Caco-2 (cell line): ENCODE measurements around the gene MICAL3. TPM values are rescaled to one million over a fixed set of nuclear protein-coding genes. Genes with fewer than 3 reads are reported as not detected.
A peak's percentile ranks its signal among the peaks of the same experiment; 100 is the strongest.

Experiments used
- BruUV-seq: library from RNA; stranded (reverse); fragments of 400-500 nt; replicated peaks from 2 replicates; lab custom pipeline; 2021; lab: Mats Ljungman, UMichigan
- CTCF ChIA-PET: fragments of 300-600 bp; sonication (Branson Sonifier 250); formaldehyde crosslinking; loops from one replicate; lab custom pipeline; 2022; ENCODE audit warnings: antibody characterized with exemption; lab: Charles Lee
- POLR2A ChIA-PET: fragments of 300-600 bp; sonication (Branson Sonifier 250); formaldehyde crosslinking; loops from one replicate; lab custom pipeline; 2022; ENCODE audit warnings: antibody characterized with exemption; lab: Charles Lee
- DNase-seq, 2 experiments: peaks; one replicate each; pipeline versions ENCODE4 v3.0.0 to v3.0.0-alpha.2; 2020 to 2022
- H3K27me3 ChIP-seq: replicated peaks from 2 replicates; pipeline ENCODE4 v1.6.0; 2011; ENCODE audit warnings: low read length; ENCODE audit not compliant: control insufficient read depth, insufficient read depth
- H3K36me3 ChIP-seq: 2 replicates; pipeline ENCODE4 v1.5.1; 2011; ENCODE audit warnings: low read length; ENCODE audit not compliant: control insufficient read depth, insufficient read depth
- H3K4me1 ChIP-seq: fragments of 250-450 bp; sonication (Bioruptor Pico); 2 replicates; pipeline ENCODE4 v1.5.1; 2020; ENCODE audit warnings: mild to moderate bottlenecking
- H3K4me3 ChIP-seq: 2 replicates; pipeline ENCODE4 v1.5.1; 2011; ENCODE audit warnings: low read depth, mild to moderate bottlenecking, control low read depth, low read length
- H3K9me3 ChIP-seq: fragments of 250-450 bp; sonication (Bioruptor Pico); 2 replicates; pipeline ENCODE4 v1.5.1; 2020; ENCODE audit warnings: mild to moderate bottlenecking, moderate library complexity
- H3K27ac Mint-ChIP-seq: one replicate; pipeline ENCODE4 v1.8.0; 2022; ENCODE audit warnings: mixed read lengths; ENCODE audit not compliant: unreplicated experiment
- H3K27me3 Mint-ChIP-seq: one replicate; pipeline ENCODE4 v1.8.0; 2022; ENCODE audit warnings: mixed read lengths; ENCODE audit not compliant: insufficient read depth, unreplicated experiment
- H3K36me3 Mint-ChIP-seq: one replicate; pipeline ENCODE4 v1.8.0; 2022; ENCODE audit warnings: mild to moderate bottlenecking, mixed read lengths; ENCODE audit not compliant: insufficient read depth, unreplicated experiment
- H3K4me1 Mint-ChIP-seq: one replicate; pipeline ENCODE4 v1.8.0; 2022; ENCODE audit warnings: low read depth, mixed read lengths; ENCODE audit not compliant: unreplicated experiment
- H3K4me3 Mint-ChIP-seq: one replicate; pipeline ENCODE4 v1.8.0; 2022; ENCODE audit warnings: mild to moderate bottlenecking, moderate library complexity, mixed read lengths; ENCODE audit not compliant: unreplicated experiment
- H3K9me3 Mint-ChIP-seq: one replicate; pipeline ENCODE4 v1.8.0; 2022; ENCODE audit warnings: mixed read lengths; ENCODE audit not compliant: unreplicated experiment
- intact Hi-C: fragments of 100-400 bp; cut with micrococcal nuclease; formaldehyde crosslinking; loops from one replicate; pipeline ENCODE4 v1.10.0; 2022; ENCODE audit not compliant: unreplicated experiment
- total RNA-seq: library from RNA; stranded (reverse); gene quantifications from 2 replicates; pipeline ENCODE4 v1.2.3, GENCODE V29; 2022
- TF ChIP-seq, protein P1 (sequence below), 2 experiments: fragments of 200-600 bp in 1 of 2; IDR thresholded peaks; 1 replicate in 1 of 2; 2 replicates in 1 of 2; pipeline versions ENCODE4 v1.5.1 to v1.8.0; 2011 to 2022; ENCODE audit warnings: antibody characterized with exemption in 1 of 2, control low read depth in 1 of 2, inconsistent platforms in 1 of 2, low read depth in 1 of 2, low read length in 1 of 2, mild to moderate bottlenecking in 1 of 2, moderate library complexity in 1 of 2; ENCODE audit not compliant: insufficient read depth in 1 of 2, severe bottlenecking in 1 of 2, unreplicated experiment in 1 of 2

The MICAL3 gene
- total RNA-seq, 1 experiment from 2014 or later = 65.6 TPM

DNA sequence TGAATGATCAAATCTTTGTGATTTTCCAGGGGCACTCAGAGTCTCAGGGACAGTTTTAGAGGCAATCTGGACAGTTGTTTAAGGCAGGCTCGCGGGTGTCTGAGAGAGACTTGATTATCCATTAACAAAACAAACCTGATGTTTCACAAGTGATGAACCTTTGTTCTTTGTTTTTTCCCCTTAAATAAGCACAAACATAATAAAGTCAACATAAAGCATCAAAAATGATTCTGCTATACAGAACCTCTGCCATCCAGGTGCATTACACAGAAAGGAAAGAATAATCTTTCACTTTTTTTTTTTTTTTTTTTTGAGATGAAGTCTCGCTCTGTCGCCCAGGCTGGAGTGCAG, 263.2 kb downstream of the MICAL3 start:
- Histone ChIP-seq H3K36me3 (no peaks in the 10 kb centered on the region), H3K9me3 (no peaks in the 10 kb centered on the region), H3K27me3 (no peaks in the 10 kb centered on the region), H3K4me1 (no peaks in the 10 kb centered on the region), H3K4me3 (no peak overlapping the region)
- Mint-ChIP-seq H3K27ac (no peak overlapping the region), H3K9me3 (no peaks in the 10 kb centered on the region), H3K27me3 (no peaks in the 10 kb centered on the region), H3K36me3 (no peaks in the 10 kb centered on the region), H3K4me1 (peaks cover 13% of the 10 kb centered on the region), H3K4me3 (no peak overlapping the region)
- POLR2A ChIA-PET = no interaction called here
- TF ChIP-seq, protein P1, sequence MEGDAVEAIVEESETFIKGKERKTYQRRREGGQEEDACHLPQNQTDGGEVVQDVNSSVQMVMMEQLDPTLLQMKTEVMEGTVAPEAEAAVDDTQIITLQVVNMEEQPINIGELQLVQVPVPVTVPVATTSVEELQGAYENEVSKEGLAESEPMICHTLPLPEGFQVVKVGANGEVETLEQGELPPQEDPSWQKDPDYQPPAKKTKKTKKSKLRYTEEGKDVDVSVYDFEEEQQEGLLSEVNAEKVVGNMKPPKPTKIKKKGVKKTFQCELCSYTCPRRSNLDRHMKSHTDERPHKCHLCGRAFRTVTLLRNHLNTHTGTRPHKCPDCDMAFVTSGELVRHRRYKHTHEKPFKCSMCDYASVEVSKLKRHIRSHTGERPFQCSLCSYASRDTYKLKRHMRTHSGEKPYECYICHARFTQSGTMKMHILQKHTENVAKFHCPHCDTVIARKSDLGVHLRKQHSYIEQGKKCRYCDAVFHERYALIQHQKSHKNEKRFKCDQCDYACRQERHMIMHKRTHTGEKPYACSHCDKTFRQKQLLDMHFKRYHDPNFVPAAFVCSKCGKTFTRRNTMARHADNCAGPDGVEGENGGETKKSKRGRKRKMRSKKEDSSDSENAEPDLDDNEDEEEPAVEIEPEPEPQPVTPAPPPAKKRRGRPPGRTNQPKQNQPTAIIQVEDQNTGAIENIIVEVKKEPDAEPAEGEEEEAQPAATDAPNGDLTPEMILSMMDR (IDR thresholded peaks at IDR 0.05; ENCODE audit: insufficient read depth in 1 of 2, low read depth in 1 of 2, low read length in 1 of 2, severe bottlenecking in 1 of 2, unreplicated experiment in 1 of 2) = no peak
- BruUV-seq = no TSS peak
- intact Hi-C loops = no loop called here
- CTCF ChIA-PET = interaction anchor here (1.1 kb wide), 1 partner anchor 25 kb away, joined by 6 read pairs; no protein-coding TSS in a partner anchor
- no peak for DNase-seq

DNA sequence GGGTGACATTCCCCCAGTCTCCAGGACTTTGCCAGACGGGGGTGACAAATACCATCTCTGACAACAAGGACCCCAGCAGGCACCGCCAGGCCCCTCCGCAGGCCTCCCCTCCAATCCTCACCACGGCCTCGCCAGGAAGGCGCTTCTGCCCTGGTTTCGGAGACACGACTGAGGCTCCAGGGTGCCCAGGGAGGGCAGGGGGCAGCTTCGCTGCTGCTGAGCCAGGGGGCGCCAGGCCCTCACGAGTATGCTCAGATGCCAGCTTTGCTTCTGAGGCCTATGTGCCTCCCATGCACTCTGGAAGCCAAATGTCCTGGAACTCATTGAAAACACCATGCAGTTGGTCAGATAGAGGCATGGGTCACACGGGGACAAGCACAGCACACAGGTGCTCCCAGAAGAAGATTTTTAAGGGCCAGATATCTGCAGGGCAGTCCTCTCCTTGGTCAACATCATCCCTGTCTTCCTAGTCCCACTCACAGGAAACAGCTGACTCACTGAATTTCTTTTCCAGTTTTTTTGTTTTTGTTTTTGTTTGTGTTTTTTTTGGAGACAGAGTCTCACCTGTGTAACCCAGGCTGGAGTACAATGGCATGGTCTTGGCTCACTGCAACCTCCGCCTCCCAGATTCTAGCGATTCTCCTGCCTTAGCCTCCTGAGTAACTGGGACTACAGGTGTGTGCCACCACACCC, 270.0 kb downstream of the MICAL3 start:
- TF ChIP-seq, protein P1 (IDR thresholded peaks at IDR 0.05; ENCODE audit: insufficient read depth in 1 of 2, low read depth in 1 of 2, low read length in 1 of 2, severe bottlenecking in 1 of 2, unreplicated experiment in 1 of 2) = peak in 1 of 2 experiments; percentile 22
- Mint-ChIP-seq H3K4me3 (no peak overlapping the region), H3K27ac (no peak overlapping the region), H3K27me3 (no peaks in the 10 kb centered on the region), H3K36me3 (no peaks in the 10 kb centered on the region), H3K9me3 (no peaks in the 10 kb centered on the region), H3K4me1 (peaks cover 7% of the 10 kb centered on the region)
- POLR2A ChIA-PET = no interaction called here
- CTCF ChIA-PET = interaction anchor here (1.0 kb wide), 1 partner anchor 31 kb away, joined by 4 read pairs; no protein-coding TSS in a partner anchor
- H3K4me1 ChIP-seq = no peaks in the 10 kb centered on the region
- no peaks in the 10 kb centered on the region for H3K9me3 ChIP-seq
- intact Hi-C loops = no loop called here
- DNase-seq = no peak
- BruUV-seq = no TSS peak
- H3K36me3 ChIP-seq = no peaks in the 10 kb centered on the region
- no peaks in the 10 kb centered on the region for H3K27me3 ChIP-seq
- no peak overlapping the region for H3K4me3 ChIP-seq

DNA sequence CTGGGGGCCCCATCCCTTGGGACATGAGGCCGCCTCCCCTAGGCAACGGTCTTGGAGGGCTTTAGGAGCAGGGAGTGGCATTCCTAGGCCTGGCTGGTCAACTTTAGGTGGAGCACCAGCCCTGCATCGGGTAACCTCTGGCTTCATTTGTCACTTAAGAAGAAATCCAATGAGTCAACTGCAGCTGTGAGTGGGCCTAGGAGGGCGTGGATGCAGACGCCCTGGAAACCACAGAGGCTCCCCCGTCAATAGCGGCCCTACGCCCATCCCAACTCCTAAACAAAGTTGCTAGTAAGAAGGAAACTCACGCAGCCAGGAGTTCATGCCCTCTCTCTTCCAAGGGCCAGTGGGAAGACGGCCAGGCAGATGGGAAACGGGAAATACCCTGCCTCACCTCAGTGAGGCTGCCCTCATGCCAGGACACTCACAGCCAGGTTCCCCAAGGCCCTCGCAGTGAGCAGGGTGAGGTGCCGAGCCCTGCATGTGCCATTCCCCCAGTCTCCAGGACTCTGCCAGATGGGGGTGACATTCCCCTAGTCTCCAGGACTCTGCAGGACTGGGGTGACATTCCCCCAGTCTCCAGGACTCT, 270.9 kb downstream of the MICAL3 start:
- Mint-ChIP-seq H3K27me3 (no peaks in the 10 kb centered on the region), H3K27ac (no peak overlapping the region), H3K36me3 (no peaks in the 10 kb centered on the region), H3K4me1 (peaks cover 7% of the 10 kb centered on the region), H3K4me3 (no peak overlapping the region), H3K9me3 (no peaks in the 10 kb centered on the region)
- BruUV-seq = no TSS peak
- TF ChIP-seq, protein P1 (IDR thresholded peaks at IDR 0.05; ENCODE audit: insufficient read depth in 1 of 2, low read depth in 1 of 2, low read length in 1 of 2, severe bottlenecking in 1 of 2, unreplicated experiment in 1 of 2) = no peak
- H3K4me1 ChIP-seq = no peaks in the 10 kb centered on the region
- ChIA-PET CTCF (no interaction called here), POLR2A (interaction anchor here (0.6 kb wide), 1 partner anchor 15 kb away, joined by 4 read pairs; no protein-coding TSS in a partner anchor)
- no peaks in the 10 kb centered on the region for H3K36me3 ChIP-seq
- intact Hi-C loops = no loop called here
- H3K4me3 ChIP-seq = no peak overlapping the region
- no peaks in the 10 kb centered on the region for H3K27me3 ChIP-seq
- no peaks in the 10 kb centered on the region for H3K9me3 ChIP-seq
- DNase-seq = no peak
